ENCODE data around the gene CIDEB. TPM values are rescaled to one million over a fixed set of nuclear protein-coding genes. Genes with fewer than 3 reads are reported as not detected.
"Not testable (repeated sequence)": the region's sequence is repeated elsewhere in the genome, so short reads cannot be mapped to it uniquely, and the experiment has no call there.

CIDEB gene
- total RNA-seq (2014; rRNA removed; shearing (Covaris generic)): 0.08 and 0.20 TPM in 2 replicates

- peak; percentile 57 to 80 for DNase-seq
- Histone ChIP-seq H3K4me1 (no peaks in the 10 kb centered on the region), H3K4me3 (no peak within 1 kb of the TSS), H3K27me3 (no peaks in the 10 kb centered on the region), H3K9me3 (replicated peaks) (no peaks in the 10 kb centered on the region), H3K36me3 (peaks cover 39% of the 10 kb centered on the region), H3K27ac (no peak within 1 kb of the TSS)
These were observed at the start of gene CIDEB for GRCh38 chr14:24307575-24308341. TSS of gene CIDEB (minus strand) at chr14:24307977. CDS start at chr14:24307858, 119 bp downstream.

- Histone ChIP-seq H3K9me3 (replicated peaks) (no peaks in the 10 kb centered on the region), H3K27ac (no peak overlapping the region), H3K36me3 (no peaks in the 10 kb centered on the region), H3K4me3 (no peak overlapping the region), H3K27me3 (0 out of 2 replicates have a peak, but pooled peaks cover 17% of the 10 kb centered on the region), H3K4me1 (no peaks in the 10 kb centered on the region)
- no peak for DNase-seq
These were observed 48.4 kb upstream of the CIDEB start for GRCh38 chr14:24356208-24356607.

- H3K4me1 ChIP-seq: no peaks in the 10 kb centered on the region
- H3K4me3 ChIP-seq: no peak overlapping the region
- H3K27ac ChIP-seq: no peak overlapping the region
- no peaks in the 10 kb centered on the region for H3K36me3 ChIP-seq
- DNase-seq: no peak
- H3K27me3 ChIP-seq: peaks cover 25% of the 10 kb centered on the region; the same call in 1 of the 2 replicates
- H3K9me3 ChIP-seq (replicated peaks): no peaks in the 10 kb centered on the region
These were observed 47.2 kb upstream of the CIDEB start for GRCh38 chr14:24355009-24355408.

GRCh38 chr14:24354482-24354825, 46.7 kb upstream of the CIDEB start:
- not testable (repeated sequence) for DNase-seq; H3K4me3 ChIP-seq; H3K9me3 ChIP-seq (replicated peaks); H3K36me3 ChIP-seq; H3K27ac ChIP-seq; H3K4me1 ChIP-seq
- H3K27me3 ChIP-seq: peaks cover 24% of the 10 kb centered on the region; the same call in 1 of the 2 replicates

GRCh38 chr14:24353559-24354481, 46.0 kb upstream of the CIDEB start:
- Histone ChIP-seq H3K27me3 (peaks cover 22% of the 10 kb centered on the region; the same call in 1 of the 2 replicates), H3K9me3 (replicated peaks) (no peaks in the 10 kb centered on the region), H3K4me3 (no peak overlapping the region), H3K27ac (no peak overlapping the region), H3K36me3 (no peaks in the 10 kb centered on the region), H3K4me1 (no peaks in the 10 kb centered on the region)
- DNase-seq: no peak

- no peak overlapping the region for H3K27ac ChIP-seq
- no peaks in the 10 kb centered on the region for H3K9me3 ChIP-seq (replicated peaks)
- H3K27me3 ChIP-seq: peaks cover 21% of the 10 kb centered on the region; the same call in 1 of the 2 replicates
- no peak overlapping the region for H3K4me3 ChIP-seq
- DNase-seq: no peak
- no peaks in the 10 kb centered on the region for H3K36me3 ChIP-seq
- no peaks in the 10 kb centered on the region for H3K4me1 ChIP-seq
These were observed 43.7 kb upstream of the CIDEB start for GRCh38 chr14:24351517-24351916.

- Histone ChIP-seq H3K27ac (no peak overlapping the region), H3K4me3 (no peak overlapping the region), H3K4me1 (no peaks in the 10 kb centered on the region), H3K27me3 (peaks cover 21% of the 10 kb centered on the region; the same call in 1 of the 2 replicates), H3K9me3 (replicated peaks) (no peaks in the 10 kb centered on the region), H3K36me3 (no peaks in the 10 kb centered on the region)
- DNase-seq: no peak
These were observed 42.0 kb upstream of the CIDEB start for GRCh38 chr14:24349742-24350141.

GRCh38 chr14:24348186-24348585, 40.4 kb upstream of the CIDEB start:
- no peaks in the 10 kb centered on the region for H3K9me3 ChIP-seq (replicated peaks)
- no peaks in the 10 kb centered on the region for H3K36me3 ChIP-seq

GRCh38 chr14:24347134-24347533, 39.4 kb upstream of the CIDEB start:
- Histone ChIP-seq H3K27ac (no peak overlapping the region), H3K27me3 (peaks cover 21% of the 10 kb centered on the region; the same call in 1 of the 2 replicates), H3K4me1 (no peaks in the 10 kb centered on the region), H3K9me3 (replicated peaks) (no peaks in the 10 kb centered on the region), H3K36me3 (no peaks in the 10 kb centered on the region), H3K4me3 (no peak overlapping the region)
- no peak for DNase-seq

More at GRCh38 chr14:24348186-24348585, 40.4 kb upstream of the CIDEB start:
- no peaks in the 10 kb centered on the region for H3K4me1 ChIP-seq
- no peak overlapping the region for H3K4me3 ChIP-seq
- peaks cover 21% of the 10 kb centered on the region; the same call in 1 of the 2 replicates for H3K27me3 ChIP-seq
- DNase-seq: no peak
- no peak overlapping the region for H3K27ac ChIP-seq

- no peaks in the 10 kb centered on the region for H3K36me3 ChIP-seq
- no peaks in the 10 kb centered on the region for H3K4me1 ChIP-seq
- no peak overlapping the region for H3K4me3 ChIP-seq
- peaks cover 10% of the 10 kb centered on the region; the same call in 1 of the 2 replicates for H3K27me3 ChIP-seq
- no peak overlapping the region for H3K27ac ChIP-seq
- H3K9me3 ChIP-seq (replicated peaks): no peaks in the 10 kb centered on the region
- no peak for DNase-seq
These were observed 36.3 kb upstream of the CIDEB start for GRCh38 chr14:24343795-24344660.

- Histone ChIP-seq H3K9me3 (replicated peaks) (no peaks in the 10 kb centered on the region), H3K4me3 (no peak overlapping the region), H3K27me3 (peaks cover 2% of the 10 kb centered on the region; the same call in 1 of the 2 replicates), H3K36me3 (no peaks in the 10 kb centered on the region), H3K27ac (no peak overlapping the region), H3K4me1 (no peaks in the 10 kb centered on the region)
- no peak for DNase-seq
These were observed 35.1 kb upstream of the CIDEB start for GRCh38 chr14:24342889-24343288.

GRCh38 chr14:24340606-24341005, 32.8 kb upstream of the CIDEB start:
- Histone ChIP-seq H3K36me3 (no peaks in the 10 kb centered on the region), H3K27me3 (peaks cover 2% of the 10 kb centered on the region; the same call in 1 of the 2 replicates), H3K4me3 (no peak overlapping the region), H3K4me1 (no peaks in the 10 kb centered on the region), H3K9me3 (replicated peaks) (no peaks in the 10 kb centered on the region), H3K27ac (no peak overlapping the region)
- no peak for DNase-seq

- Histone ChIP-seq H3K4me3 (no peak within 1 kb of the TSS), H3K9me3 (replicated peaks) (no peaks in the 10 kb centered on the region), H3K36me3 (no peaks in the 10 kb centered on the region), H3K27me3 (peaks cover 7% of the 10 kb centered on the region; the same call in 1 of the 2 replicates), H3K27ac (no peak within 1 kb of the TSS), H3K4me1 (no peaks in the 10 kb centered on the region)
- DNase-seq: no peak
These were observed 31.7 kb upstream of the CIDEB start, which contains the start of gene RIPK3 for GRCh38 chr14:24339284-24340151. TSS of gene RIPK3 (minus strand) at chr14:24339991. CDS start at chr14:24339826, 165 bp downstream.
